Activated T-cell treated with anti-CD3 and anti-CD28 coated beads for 48 hours (primary cell): Measurements from ENCODE around the gene SLIT3.

Source experiments
- DNase-seq: peaks from one replicate; pipeline ENCODE4 v3.0.0-alpha.2; 2020; ENCODE audit warnings: low read depth

SLIT3 gene

DNA sequence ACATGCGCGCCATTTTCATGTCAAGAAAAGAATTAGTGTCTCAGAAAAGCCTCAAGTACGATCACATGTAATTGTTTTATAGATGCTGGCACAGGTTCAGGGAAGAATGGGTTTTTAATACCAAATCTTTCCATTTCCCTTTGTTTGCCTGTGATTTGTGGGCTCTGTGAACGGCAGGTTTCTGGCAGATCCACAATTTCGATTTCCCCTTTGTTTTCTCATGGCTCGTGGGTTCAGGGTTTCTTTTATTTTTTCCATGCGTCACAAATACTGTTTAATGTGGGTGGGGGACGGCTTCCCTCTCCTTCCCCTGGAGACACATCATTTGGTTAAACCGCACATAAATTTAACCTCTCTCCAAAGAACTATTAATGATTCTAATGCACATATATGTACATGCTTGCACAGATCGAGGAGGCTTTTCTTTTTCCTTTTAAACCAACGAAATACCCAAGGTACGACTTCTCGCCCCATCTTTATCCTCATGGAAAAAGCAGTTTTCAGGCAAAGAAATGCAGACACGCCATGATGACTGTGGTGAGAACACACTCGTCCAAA is 195.9 kb downstream of the SLIT3 start:
- no peak for DNase-seq

DNA sequence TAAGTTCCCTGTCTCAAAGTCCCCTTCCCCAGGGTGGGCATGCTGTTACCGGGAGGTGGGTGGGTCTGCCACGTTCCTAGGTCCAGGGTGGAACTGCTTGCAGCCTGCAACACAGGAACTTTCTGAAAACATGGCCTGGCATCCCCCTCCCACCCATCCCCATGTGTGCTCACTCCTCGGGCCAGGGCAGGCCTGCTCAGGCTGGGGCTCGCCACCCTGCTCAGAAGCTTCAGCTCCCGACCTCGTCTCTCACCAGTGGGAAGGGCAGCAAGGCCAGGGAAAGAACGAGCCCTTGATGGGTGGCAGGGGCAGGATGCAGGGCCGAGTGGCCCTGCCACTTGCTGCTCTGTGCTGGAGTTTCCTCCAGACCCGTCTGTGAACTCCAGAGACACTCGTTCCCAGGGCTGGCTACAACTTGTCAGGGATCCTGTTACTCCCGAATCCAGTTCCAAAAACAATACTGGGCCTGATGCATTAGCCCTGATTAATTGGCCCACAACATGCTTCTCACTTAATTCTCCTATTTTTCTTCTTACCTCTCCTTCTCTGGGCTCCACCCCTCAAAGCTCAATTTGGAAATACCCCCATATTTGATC is 197.3 kb downstream of the SLIT3 start:
- DNase-seq, result no peak

DNA sequence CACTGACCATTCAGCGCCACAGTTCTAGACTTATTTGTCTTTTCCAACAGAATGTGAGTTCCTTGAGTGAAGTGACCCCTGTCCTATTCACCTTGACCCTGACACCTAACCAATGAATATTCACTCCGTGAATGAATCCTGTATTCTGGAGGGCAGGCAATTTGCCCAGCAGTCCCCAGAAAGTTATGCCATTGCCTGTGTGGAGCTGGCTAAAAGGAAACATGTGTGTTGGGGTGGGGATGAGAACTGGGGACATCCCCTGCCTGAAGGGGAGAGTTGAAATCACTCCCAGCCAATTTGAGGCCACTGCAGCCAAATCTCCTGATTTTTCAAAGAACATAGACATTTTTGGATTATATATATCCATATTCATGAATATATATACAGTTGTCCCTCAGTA is 199.0 kb downstream of the SLIT3 start:
- no peak for DNase-seq

DNA sequence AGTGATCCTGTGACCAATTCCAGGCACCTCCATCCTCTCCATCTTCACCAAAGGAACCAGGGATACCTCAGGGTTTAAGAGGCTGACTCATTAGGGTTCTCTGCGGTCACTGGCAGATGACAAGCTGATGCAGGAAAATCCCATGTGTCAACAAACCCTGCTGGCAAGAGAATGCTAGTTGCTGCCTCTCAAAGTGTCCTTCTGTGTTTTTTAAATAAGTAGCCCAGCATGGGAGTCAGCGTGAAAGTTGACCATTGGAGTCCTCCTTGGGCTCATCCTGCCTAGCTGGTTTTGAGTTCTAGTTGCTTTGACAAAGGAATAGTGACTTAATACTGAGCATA is 200.2 kb downstream of the SLIT3 start:
- no peak for DNase-seq

GRCh38 chr5:169099801-169100734 is 200.9 kb downstream of the SLIT3 start:
- no peak for DNase-seq

DNA sequence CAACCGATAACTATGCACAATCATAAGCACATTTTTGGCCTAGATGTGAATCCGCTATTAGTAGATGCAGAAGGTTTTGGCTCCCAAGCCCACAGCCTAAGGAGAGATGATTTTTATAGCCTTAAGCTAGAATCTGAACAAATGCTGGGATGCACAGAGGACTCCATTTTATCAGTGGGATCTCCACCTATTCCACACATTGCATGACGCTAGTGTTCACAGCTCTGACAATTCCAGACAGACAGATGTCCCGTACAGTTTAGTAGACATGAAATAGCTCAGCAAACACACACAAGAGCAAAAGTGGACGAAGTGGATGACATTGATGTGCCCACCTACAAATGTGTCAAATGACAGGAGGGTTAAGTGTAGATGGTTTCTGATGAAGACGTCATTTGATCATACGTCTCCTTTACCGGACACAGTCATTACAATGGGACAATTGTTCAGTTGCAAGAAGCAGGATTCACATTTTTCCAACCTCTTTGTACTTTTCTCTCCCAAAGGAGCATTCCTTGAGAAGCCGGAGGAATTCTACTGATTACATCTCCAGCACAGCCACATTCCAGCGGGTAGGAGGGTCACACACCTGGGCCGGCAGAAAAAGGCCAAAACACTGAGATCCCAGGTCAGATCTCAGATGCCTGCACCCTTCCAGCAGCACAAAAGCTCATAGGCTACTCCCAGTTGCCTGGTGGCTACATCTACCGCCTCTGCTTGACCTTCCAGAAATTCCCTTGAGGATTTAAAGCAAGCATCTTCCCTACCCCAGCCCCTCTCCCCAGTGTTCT is 202.4 kb downstream of the SLIT3 start:
- DNase-seq, result no peak

DNA sequence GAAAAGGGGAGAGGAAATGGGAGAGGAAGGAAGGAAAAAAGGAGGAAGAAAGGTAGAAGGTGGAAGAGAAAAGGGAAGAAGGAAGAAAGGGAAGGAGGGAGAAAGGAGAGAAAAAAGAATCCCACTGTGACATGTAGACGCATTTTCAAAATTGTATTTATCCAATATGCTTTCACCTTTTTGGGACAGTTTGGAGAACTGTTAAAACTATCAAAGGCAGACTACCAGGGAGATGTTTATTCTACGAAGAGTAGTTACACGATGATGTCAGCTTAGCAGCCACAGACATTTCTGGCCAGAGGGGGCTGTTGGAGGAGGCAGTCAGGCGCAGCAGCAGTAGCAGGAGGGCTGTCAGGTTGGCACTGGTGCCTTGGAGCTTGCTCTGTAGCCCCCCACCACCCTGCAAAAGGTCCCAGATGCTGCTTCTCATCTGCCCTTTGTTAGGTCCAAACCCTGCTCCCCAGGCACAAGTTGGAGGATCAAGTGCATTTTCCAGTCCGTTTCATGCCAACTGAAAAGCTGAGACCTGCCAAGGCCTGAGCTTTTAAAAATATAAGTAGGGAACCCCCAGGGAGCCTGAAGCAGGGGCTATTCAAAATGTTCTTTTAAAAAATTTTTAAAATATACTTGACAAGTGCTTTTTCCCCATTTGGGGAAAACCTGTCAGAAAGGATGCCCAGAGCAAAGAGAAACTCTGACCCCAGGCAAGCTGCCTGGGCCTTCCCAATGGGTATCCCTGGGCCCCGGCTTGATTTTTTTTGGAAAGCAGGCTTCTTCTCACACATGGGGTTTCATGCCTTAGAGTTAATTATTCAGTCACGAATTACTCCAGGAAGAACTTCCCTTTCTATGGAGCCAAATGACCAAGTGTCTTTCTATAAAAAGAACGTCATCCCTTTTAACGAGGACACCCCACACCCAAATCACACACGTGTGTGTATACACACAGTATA is 203.3 kb downstream of the SLIT3 start:
- DNase-seq, result no peak

DNA sequence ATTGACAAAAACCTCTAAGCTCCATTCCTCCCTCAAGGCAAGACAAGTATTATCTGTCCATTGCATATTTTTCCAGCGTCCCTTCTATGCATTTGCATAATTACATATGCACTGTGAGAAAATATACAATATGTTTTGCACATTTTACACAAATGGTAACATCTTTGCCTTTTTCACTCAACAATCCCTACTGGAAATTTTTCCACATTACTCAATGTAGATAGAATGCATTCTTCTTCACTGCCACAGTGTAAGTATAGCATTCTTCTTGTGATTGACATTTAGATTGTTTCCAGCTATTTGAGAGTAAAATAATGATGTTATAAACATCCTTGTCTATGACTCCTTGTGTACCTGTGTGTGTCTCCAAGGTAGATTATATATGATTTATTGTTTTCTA is 205.0 kb downstream of the SLIT3 start:
- no peak for DNase-seq

- DNase-seq, result no peak
Observed at GRCh38 chr5:169095410-169095960, 205.5 kb downstream of the SLIT3 start.

DNA sequence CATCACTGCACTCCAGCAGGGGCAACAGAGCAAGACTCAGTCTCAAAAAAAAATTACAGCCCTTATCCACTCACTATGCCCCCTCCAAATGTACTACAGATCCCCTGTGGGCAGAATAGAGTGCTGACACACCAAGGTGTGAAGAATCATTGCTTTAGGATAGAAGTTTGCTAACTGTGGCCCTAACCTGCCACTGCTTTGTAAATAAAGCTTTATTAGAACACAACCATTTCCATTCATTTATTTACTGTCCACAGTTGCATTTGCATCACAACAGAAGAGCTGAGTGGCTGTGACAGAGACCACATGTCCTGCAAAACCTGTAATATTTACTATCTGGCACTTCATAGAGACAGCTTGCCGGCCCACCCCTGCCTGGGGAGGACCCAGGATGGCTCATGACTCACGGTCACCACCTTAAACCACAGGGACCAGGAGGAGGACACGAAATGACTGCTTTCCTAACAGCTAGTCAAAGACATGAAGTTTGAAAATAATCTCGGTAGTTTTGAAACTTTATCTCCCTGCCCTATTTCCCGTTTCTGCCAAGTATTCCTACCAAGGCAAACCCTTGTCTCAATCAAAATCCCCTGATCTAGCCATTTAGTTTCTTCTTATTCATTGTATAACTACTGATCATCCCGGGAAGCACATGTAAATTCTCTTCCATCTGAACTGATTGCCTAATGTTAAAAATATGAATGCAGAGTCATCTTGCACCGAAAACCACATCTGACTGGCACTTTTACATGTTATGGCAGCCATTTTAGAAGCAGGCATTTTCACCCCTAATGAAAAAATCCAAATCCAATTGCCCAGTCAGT is 206.1 kb downstream of the SLIT3 start:
- no peak for DNase-seq

- no peak for DNase-seq
Observed at GRCh38 chr5:169091396-169091980, 209.5 kb downstream of the SLIT3 start.

DNA sequence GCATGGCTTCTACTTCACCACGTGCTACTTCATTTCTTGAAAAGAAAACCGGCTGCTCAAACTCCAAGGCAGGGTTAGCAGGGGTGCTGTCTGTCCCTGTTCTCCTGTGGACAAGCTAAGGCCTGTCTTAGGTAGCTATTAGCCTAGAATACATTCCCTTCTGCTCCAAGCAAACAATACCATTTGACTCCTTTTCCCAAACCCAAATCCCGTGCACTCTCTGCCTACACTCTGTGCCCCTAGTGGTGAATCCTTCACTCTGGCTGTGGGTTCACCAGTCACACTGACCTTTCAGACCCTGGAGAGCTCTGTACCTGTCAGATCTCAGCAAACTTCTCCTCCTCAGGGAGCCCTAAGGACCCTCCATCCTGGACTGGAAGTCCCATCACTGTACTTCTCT is 211.6 kb downstream of the SLIT3 start:
- no peak for DNase-seq

DNA sequence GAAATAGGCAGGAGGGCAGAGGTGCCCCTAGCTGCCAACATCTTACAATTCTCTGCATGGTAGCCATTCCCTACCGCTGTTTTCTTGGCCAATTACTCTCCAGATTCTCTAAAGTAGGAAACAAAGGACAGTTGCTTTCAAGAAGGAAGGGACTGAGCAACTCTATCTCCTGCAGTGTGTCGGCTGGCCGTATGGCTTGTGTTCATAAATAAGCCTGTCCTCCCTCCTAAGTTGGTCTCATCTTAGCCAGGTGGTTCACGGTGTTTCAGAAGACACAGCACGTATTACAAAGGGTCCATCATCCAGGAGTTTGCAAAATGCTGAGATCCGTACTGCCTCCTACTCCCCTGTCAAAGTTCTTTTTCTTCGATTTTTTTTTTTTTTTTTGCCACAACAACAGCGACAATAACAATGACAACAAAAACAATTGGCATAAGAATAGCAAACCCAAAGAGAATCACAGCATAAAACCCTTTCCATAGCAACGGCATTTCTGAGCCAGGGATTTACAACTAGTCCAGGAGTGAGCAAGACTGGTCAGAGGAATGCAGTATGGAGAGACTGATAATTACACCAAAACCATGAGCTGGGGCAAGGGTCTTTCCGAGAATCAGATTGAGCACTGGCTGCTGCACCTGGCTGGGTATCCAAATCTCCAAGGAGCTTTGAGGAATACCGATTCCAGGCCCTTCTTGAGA is 212.8 kb downstream of the SLIT3 start:
- no peak for DNase-seq

- no peak for DNase-seq
Observed at GRCh38 chr5:169085636-169086035, 215.3 kb downstream of the SLIT3 start.

DNA sequence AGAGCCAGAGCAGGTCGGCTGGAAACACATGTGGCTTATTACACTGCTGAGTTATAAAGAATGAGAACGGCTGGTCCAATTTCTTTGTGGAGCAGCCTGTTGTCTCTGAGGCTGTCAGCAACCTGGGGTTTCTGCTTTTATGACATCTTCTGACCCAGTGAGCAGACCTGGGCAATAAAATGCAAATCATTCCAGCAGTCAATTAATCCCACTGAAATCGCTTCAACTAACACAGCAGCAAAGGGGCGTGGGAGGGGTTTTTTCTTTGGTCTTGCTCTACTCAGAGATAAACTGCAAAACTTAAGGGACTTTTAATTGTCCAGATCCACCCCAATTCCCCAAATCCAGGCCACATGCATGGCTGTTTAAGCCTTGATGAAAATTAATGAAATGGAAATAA is 215.7 kb downstream of the SLIT3 start:
- DNase-seq, result no peak

DNA sequence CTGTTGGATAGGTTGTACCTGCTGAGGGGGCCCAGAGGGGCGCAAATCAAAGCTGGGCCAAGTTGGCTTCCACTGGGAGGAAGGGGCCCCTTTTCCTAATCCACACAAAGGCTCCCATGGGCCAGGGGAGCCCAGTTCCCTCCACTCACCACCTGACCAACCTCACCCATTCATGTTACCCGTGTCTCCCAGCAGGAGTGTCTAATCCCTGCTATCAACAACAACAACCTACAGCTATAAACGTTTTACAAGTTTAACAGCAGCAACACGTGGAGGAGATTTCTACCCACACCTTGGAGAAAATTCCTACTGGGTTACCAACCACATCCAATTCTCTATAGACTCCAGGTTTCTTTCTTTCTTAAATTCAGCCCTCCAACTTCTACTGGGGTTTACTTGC is 216.2 kb downstream of the SLIT3 start:
- no peak for DNase-seq

- no peak for DNase-seq
Observed at GRCh38 chr5:169083394-169084018, 217.4 kb downstream of the SLIT3 start.

DNA sequence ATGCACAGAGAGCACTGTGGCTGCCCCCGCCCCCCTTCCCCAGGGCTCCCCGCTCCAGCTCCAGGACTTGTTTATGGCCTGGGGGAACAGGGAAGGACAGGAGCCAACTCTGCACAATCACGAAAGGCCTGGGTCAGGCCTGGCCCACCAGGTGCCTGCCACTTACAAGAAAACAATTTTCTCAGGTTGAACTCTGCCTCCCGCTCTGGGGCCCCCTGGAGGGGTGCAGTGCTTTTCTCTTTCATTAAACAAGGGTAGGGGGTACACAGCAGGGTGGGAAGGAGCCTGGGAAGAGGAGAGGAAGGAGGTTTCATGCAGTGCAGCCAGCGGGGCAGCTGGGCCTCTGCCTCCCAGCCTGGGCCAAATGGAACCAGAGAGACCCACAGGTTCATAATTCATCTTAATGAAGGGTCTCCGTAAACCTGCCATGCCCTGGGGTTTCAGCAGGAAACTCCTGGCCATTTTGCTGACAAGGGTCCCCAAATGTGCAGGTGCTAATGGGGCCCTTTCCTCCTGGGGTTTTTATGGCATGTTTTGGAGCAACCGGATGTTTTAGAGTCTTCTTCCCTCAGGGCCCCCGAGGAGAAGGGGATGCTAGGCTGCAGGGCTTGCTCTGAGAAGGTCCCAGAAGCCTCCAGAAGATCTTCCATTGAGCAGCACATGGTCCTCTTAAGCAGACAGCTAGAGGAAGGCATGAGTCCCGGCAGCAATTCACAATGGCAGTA is 219.8 kb downstream of the SLIT3 start:
- DNase-seq, result no peak
